Posterior cingulate gyrus (tissue), 11 donors: ENCODE measurements around the gene SPNS3.

Source experiments
- DNase-seq, 10 donors: peaks; one replicate each; pipeline versions ENCODE4 v3.0.0 to v3.0.0-alpha.2; 2020 to 2021; ENCODE audit warnings: mixed read lengths in 3 of 10
- intact Hi-C: fragments of 100-400 bp; cut with DNase I; formaldehyde crosslinking; loops from one replicate; pipeline ENCODE4 v1.15.1; 2023

The SPNS3 gene

DNA sequence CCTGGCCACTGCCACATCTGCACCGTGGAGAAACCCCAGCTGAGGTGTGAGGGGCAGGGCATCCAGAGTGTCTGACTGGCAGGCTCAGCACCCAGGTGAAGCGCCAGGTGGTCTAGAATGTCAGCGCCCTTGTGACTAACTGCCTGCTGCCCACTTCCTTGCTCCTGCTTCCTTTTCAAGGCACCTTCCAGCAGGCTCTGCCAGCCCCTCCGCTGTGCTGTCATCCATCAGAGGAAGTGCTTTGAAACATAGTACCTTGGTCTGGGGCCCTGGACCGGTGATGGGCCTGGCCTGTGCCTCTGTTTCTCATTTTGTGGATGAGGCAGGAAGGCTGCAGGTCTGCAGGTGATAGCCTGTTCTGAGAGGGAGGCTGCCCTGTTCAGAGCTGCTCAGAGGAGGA lies 70.4 kb downstream of the SPNS3 start:
- intact Hi-C loops = loop anchor here (5.0 kb wide), 1 partner anchor 38 kb away; no protein-coding TSS in a partner anchor

DNA sequence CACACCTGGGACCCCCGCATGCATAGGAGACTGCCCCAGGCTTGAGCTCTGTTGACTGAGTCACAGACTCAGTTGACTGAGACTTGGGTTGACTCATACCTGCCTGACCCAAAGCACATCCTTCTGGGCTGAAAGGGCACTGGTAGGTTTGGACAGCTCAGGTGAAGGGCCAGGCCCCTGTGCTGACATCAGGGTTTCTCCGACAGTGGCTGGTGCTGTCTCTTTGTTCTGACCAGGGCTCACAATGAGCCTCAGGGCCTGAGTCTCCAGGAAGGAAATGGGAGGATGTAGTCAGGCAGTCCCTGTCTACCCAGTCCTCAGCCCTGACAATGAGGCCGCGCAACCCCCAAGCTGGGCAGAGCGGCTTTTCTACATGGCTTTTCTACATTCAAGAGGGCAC lies 71.4 kb downstream of the SPNS3 start:
- intact Hi-C loops = no loop called here
- no peak for DNase-seq

More for the DNA sequence above, 70.4 kb downstream of the SPNS3 start:
- no peak for DNase-seq

DNA sequence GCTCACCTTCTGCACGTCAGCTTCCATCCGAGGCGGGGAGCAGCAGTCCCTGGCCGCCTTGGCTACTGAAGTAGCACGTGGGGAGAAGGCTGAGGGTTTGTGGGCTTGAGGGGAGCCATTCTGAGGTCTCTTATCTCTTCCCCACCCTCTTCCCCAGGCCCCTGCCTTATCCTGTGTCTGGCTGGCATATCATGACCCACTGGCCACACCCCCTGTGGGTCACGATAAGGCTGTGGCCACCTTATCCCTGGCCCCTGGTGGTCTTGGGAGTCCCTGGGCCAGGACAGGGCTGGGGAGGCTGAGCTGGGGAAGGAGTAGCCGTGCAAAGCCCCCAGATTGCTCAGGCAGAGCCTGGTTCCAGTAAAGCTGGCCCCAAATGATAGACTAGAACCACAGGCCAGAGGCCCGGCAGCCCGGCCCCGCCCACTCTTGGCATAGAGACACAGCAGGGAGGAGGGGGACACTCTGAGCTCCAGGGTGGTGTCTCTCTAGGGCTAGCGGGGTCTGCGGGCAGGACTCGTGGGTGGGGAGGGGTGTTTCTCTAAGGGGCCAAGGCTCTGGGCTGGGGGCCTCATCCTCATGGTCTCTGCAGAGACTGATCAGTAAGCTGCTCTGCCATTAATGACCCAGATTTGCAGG lies 72.6 kb downstream of the SPNS3 start:
- intact Hi-C loops = no loop called here
- no peak for DNase-seq

- intact Hi-C loops = no loop called here
- DNase-seq = peak in 1 of 10 donors; percentile 43
Measured at GRCh38 chr17:4506892-4507291, 73.2 kb downstream of the SPNS3 start.

- intact Hi-C loops = no loop called here
- no peak for DNase-seq
Measured at GRCh38 chr17:4507361-4508111, 73.8 kb downstream of the SPNS3 start.

DNA sequence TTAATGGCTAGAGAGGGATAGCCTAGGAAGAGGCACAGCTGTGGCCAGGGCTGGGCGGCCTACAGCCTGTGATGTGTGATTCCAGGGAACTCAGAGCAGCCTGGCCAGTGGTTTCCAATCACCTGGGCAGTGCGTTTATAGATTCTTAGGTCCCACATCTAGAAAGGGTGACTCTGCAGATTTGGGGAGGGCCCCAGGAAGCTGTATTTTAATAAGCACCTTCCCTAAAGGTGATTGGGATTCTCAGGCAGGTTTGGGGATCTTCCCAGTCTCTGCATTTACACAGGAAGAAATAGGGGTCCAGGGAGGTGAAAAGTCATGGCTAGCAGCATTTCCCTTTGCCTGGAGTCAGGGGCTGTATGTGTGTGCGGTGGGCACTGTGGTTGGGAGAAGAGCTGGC lies 74.5 kb downstream of the SPNS3 start:
- DNase-seq = no peak
- intact Hi-C loops = no loop called here

- DNase-seq = no peak
- intact Hi-C loops = no loop called here
Measured at GRCh38 chr17:4509401-4509800, 75.7 kb downstream of the SPNS3 start.

DNA sequence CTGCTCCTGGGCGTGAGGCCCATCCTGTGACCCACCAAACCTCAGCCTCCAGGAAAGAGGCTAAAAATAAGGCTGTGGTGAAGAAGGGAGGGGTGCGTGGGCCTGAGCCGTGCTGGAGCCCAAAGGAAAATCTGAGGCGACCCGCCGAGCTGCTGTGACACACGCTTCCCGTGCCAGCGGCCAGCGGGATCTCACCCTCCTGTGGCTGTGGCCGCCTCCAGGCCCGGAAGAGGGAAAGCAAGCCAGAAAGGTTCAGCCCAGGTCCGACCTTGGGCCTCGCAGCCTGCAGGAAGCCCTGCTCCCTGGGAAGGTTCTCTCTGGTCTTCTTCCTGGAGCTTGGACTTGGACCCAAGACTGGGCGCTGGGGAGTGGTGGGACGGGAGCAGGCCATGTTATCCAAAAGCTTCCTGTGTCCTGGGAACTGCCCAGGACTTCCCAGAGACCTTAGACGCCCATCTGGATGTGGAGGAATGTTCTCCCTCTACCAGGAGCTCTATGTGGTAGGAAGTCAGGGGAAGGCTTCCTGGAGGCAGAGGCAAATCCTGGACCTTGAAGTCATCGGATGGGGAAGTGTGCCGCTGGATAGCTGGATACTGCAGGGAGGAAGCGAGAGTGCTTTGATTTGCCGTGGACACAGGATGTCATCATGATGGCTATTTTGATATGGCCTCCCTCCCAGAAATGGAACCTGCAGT lies 76.3 kb downstream of the SPNS3 start:
- DNase-seq = peak in 4 of 10 donors; percentile 30 to 86 (median 52)
- intact Hi-C loops = no loop called here

GRCh38 chr17:4510618-4510941 lies 76.8 kb downstream of the SPNS3 start:
- intact Hi-C loops = no loop called here
- peak in 1 of 10 donors; percentile 29 for DNase-seq

- no peak for DNase-seq
- intact Hi-C loops = no loop called here
Measured at GRCh38 chr17:4511199-4511932, 77.6 kb downstream of the SPNS3 start.

GRCh38 chr17:4512156-4513112 lies 78.7 kb downstream of the SPNS3 start:
- intact Hi-C loops = no loop called here
- no peak for DNase-seq

DNA sequence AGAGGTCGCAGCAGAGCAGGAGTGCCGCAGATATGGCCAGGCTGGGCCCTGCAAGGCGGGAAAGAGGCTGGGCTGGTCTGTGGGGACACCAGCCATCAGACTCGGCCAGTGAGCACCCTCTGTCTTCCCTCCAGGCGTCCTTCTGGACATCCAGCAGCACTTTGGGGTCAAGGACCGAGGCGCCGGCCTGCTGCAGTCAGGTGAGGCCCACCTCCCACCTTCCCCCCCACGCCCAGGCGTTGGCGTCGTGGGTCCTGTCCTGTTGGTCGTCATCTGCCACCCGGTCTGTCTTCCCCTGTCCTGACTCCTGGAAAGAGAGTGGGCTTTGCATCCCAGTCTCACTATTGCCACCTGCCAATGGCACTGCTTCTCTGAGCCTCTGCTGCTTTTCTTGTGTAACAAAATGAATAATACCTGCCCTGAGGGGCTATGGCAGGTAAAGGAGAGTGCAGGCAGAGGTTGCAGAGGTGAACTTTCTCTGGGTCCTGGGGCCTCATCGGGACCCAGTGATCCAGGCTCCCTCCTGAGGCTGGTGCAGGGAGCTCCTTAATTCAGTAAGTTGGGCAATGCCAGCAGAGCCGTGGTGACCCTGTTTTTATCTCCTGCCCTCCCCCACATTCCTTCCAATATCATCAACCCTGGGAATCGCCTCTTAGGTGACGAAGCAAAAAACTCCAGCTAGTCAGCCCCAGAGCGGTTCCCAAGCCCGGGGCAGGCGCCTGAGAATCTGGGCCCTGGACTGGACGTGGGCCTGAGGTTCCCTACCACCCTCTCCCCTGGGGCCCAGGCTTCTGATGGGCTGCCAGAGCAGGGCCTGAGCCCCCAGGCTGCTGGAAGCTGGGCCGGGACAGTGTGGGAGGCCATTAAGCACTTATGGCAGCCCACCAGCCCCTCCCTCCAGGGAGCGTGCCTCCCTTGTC lies 79.6 kb downstream of the SPNS3 start:
- intact Hi-C loops = no loop called here
- DNase-seq = no peak

- DNase-seq = no peak
- intact Hi-C loops = no loop called here
Measured at GRCh38 chr17:4514206-4514605, 80.5 kb downstream of the SPNS3 start.

DNA sequence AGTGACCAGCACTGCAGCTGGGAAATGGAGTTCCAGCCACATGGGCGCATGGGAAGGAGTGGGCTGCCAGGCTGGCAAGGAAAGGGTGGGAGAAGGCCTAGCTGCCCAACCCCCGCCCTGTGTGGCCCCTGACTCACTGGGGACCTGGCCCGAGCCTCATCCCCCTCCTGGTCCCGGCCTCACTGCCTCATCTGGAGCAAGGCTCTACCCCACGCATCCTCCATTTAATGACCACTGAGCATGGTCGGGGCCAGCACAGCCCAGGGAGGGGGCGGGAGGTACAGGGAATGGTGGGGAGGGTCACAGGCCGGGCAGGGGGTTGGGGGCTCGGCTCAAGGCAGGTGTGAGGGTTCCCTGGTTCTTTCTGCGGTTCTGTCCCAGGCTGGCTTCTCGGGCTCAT lies 81.0 kb downstream of the SPNS3 start:
- DNase-seq = no peak

GRCh38 chr17:4515501-4515900 lies 81.8 kb downstream of the SPNS3 start:
- DNase-seq = no peak

More for the DNA sequence above, 81.0 kb downstream of the SPNS3 start:
- intact Hi-C loops = no loop called here

DNA sequence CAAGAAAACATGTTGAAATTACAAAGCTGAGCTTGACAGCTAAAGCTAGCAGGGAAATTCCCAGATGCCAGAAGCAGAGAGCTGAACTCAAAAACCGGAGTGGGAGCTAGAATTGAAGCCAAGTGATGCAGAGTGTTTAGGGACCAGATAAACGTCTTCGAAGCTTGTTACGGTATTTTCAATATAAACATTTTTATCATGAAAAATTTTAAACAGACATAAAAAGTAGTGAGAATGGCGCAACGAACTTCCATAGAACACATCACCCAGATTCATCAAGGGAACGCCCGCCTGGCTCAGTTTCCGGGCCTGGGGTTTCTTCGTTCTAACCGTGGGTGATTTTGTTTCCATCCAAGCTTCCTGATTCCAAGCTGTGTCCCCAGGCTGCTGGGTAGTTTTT lies 83.0 kb downstream of the SPNS3 start:
- DNase-seq = no peak
- intact Hi-C loops = no loop called here

More at GRCh38 chr17:4515501-4515900, 81.8 kb downstream of the SPNS3 start:
- intact Hi-C loops = no loop called here

GRCh38 chr17:4518901-4519300 lies 85.2 kb downstream of the SPNS3 start:
- DNase-seq = no peak
- intact Hi-C loops = no loop called here

DNA sequence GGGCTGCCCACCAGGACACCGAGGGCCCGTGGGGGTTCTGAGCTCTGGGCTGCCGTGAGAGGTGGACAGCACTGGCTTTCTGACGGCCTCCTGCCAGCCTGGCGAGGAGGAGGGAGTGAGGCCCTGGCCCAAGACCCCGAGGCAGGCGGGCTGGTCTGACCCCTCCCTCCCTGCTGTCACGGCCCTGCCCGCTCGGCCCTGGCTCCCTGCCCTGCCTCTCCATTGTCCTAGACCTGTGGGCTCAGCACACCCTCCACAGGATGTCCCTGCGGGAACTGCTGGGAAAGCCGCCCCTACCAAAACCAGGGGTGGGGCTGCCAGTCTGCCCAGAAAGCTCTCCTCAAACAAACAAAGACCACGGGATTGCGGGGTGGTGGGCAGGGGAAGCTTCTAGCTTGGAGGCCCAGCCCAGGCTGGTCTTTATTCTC lies 85.6 kb downstream of the SPNS3 start:
- DNase-seq = peak in 3 of 10 donors; percentile 47 to 92 (median 52)
- intact Hi-C loops = no loop called here
